GM19035 (cell line): ENCODE results near the gene SSH3.

Experiments used
- ATAC-seq: cut with Tn5 transposase; IDR thresholded peaks from one replicate; pipeline ENCODE4 v1.9.1; 2021; ENCODE audit not compliant: unreplicated experiment

The SSH3 gene

DNA sequence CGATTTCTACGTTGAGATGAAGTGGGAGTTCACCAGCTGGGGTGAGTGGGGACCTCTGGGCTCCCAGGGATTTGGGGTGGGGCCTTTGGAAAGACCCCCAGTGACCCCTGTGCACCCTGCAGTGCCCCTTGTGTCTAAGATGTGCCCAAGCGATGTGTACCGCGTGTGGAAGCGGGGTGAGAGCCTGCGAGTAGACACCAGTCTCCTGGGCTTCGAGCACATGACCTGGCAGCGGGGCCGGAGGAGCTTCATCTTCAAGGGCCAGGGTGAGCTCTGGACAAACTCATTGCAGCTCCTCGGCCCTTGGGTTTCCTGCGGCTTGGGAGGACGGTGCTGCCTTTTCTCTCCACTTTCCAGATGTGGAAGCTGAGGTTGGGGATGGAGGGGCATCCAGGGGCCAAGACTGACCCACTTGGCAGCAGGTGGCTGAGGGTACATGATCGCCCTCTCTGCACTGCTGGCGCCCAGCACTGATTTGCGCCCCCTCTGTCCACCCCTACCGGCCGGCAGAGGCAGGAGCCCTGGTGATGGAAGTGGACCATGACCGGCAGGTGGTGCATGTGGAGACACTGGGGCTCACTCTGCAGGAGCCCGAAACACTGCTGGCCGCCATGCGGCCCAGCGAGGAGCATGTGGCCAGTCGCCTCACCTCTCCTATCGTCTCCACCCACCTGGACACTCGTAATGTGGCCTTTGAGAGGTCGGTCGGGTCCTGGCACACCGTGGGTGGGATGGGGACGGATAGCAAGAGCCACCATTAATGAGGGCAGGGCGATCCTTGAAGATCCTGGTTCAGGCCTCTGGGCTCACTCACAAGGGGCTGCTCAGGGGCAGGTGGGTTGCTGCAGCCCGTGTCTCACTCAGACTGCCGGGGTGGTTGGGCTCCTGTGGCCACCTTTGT is 11.6 kb upstream of the SSH3 start:
- no peak for ATAC-seq

DNA sequence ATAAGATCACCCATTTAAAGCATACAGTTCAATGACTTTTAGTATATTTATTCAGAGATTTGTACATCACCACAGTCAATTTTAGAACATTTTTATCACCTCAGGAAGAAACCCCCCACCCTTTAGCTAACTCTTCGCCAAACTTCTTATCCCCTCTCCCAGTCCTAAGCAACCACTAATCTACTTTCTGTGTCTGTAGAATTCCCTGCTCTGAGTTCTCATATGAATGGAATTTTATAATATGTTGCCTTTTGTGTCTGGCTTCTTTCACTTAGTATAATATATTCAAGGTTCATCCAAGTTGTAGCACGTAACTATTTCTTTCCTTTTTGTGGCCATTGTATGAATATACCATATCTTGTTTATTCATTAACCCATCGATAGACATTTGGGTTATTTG is 10.7 kb upstream of the SSH3 start:
- no peak for ATAC-seq

DNA sequence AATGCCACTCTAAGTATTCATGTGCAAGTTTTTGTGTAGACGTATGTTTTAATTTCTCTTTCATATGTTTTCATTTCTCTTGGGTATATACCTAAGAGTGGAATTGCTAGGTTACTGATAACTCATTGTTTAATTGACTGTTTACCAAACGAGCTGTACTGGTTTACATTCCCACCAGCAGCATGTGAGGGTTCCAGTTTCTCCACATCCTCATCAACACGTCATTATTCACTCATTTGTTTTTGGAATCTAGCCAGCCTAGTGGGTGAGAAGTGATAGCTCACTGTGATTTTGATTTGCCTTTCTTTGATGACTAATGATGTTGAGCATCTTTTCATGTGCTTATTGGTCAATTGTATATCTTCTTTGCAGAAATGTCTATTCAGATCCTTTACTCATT is 10.2 kb upstream of the SSH3 start:
- ATAC-seq: no peak

DNA sequence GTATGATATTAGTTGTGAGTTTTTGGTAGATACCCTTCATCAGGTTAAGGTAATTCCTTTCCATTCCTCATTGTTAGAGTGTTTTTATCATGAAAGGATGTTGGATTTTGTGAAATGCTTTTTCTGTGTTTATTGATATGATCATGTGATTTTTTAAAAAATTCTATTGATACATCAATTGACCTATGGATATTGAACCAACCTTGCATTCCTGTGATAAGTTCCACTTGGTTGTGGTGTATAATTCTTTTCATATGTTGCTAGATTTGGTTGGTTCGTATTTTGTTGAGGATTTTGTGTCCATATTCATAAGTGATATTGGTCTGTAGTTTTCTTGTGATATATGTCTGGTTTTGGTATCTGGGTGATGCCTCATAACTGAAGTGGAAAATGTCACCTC is 7.5 kb upstream of the SSH3 start:
- ATAC-seq: no peak

DNA sequence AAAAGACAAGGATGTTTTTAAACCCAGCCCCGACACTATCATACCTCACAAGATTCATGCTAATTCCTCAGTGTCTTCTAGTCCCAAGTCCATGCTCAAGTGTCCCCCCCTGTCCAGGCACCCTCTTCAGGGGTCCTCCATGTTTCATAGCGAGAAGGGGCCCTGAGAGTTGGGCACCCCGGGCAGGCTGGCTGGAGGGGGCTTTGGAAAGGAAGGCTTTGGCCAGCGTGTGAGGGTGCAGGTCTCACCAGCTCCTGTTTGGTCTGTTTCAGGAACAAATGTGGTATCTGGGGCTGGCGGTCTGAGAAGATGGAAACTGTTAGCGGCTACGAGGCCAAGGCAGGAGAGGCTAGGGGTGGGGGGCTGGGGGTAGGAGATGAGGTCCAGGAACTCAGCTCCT is 4.5 kb upstream of the SSH3 start:
- ATAC-seq: no peak

DNA sequence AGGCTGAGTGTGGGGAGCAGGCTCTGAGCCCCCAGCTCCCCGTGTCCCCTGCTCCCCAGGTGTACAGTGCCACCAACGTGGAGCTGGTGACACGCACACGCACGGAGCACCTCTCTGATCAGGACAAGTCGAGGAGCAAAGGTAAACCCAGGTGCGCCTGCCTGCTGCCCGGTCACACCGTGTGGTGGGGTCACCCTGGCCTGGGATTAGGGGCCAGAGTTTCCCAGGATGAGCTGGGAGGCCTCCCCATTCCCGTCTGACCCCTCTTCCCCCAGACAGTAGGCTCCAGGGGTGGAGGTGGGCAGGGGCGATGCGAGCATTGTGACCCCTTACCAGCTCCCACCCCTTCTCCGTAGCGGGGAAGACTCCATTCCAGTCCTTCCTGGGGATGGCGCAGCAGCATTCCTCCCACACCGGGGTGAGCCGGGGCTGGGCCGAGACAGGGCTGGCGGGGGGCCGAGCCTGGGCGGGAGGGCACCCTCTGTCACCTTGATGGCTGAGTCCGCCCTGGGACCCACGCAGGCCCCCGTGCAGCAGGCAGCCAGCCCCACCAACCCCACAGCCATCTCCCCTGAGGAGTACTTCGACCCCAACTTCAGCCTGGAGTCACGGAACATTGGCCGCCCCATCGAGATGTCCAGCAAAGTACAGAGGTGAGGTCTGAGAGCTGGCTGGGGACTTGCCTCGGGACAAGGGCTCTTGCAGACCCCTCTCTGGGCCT is 3.7 kb upstream of the SSH3 start:
- ATAC-seq: no peak

DNA sequence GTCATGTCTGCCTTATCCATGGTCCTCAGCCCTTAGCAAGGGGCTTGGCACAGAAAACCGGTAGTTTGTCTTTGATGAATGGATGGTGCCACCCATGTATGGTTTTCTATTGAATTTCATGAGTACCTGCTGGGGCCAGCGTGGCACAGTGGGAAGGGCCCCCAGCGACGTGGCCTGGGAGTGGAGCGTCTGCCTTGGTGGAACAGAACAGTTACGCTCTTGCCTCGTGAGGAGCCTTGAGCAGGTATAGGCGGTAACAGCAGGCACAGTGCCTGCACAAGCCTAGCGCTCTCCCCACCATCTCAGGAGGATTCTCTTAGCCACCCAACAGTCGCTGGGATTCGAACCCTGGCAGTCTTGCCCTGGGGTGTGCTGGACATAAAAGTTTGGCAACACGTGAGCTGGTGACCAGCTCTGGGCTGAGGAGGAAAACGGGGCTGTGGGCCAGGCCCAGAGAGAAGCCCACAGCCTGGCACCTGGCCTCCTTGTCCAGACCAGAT is 3.0 kb upstream of the SSH3 start:
- no peak for ATAC-seq

DNA sequence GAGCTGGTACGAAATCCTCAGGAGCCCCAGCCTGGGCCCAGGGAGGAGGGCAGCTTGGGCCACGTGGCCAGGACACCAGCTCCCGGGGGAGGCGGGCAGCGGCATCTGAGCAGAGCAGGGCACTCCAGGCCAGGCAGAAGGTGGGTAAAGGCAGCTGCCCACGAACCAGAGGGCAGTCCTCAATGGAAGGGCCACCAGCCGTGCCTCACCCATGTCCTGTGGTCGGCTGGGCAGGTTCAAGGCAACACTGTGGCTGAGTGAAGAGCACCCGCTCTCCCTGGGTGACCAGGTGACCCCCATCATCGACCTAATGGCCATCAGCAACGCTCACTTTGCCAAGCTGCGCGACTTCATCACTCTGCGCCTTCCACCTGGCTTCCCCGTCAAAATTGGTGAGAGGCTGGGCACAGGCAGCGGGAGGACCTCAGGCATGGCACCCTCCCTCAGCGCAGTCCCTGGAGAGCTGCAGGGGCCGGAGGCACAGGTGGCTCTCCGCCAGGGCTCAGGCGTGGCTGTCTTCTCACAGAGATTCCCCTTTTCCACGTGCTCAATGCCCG is 2.5 kb upstream of the SSH3 start:
- ATAC-seq: no peak

DNA sequence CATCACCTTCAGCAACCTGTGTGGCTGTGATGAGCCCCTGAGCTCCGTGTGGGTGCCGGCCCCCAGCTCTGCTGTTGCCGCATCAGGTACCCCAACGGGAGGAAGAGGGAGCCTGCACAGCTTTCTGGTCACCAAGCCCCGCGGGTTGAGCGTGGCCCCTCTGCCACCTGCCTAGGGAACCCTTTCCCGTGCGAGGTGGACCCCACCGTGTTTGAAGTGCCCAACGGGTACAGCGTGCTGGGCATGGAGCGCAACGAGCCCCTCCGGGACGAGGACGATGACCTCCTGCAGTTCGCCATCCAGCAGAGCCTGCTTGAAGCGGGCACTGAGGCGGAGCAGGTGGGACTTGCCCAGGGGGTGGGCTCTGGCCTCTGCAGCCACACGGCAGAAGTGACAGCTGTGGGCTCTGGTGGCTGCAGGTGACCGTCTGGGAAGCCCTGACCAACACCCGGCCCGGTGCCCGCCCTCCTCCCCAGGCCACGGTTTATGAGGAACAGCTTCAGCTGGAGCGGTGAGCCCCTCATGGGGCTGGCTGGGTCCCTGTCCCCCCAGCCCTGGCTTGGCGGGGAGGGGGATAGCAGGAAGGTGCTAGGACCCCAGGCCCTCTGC is 1.9 kb upstream of the SSH3 start:
- ATAC-seq: no peak

DNA sequence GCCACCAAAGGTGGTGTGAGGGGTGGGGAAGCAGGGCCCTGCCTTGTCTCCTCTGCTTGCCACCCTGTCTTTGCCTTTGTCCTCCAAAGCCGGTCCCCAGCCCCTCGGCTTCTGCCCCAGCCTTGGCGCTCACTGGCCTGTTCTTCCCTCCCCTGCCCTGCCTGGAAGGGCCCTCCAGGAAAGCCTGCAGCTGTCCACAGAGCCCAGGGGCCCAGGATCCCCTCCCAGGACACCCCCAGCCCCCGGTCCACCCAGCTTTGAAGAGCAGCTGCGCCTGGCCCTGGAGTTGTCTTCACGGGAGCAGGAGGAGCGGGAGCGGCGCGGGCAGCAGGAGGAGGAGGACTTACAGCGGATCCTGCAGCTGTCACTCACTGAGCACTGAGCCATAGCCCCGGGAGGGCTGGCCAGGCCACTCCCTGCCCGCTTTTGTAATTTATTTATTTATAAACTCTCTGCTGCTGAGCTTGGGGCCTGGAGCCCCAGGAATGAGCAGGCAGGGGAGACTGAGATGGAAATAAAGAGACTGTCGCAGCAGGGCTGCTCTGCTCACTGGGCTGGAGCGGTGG is 1.3 kb upstream of the SSH3 start:
- no peak for ATAC-seq

DNA sequence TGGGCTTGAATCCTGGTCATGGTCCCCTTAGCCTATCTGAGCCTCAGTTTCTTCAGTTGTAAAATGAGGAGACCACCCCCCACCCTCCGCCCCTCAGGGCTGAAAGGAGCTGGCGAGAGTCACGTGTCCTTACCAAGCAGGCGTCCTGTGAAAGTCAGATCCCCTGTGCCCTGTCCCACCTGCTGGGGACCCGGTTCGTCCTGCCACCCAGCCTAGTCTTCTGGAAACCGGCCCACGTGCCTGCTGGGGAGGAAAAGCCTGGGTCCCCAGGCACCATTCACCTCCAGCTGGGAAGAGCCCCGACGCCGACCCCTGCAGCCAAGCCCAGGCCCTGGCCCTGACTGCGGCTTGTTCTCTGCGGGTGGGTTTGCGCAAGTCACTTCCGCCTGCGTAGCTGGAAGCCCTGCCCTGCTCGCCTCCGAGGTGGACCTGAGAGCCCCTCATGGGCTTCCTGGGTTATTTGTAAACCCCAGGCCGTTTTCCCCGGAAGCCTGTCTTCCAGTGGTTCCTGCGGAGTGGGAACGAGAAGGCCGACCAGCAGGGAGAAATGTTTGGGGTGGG is 679 bp upstream of the SSH3 start:
- ATAC-seq: no peak

DNA sequence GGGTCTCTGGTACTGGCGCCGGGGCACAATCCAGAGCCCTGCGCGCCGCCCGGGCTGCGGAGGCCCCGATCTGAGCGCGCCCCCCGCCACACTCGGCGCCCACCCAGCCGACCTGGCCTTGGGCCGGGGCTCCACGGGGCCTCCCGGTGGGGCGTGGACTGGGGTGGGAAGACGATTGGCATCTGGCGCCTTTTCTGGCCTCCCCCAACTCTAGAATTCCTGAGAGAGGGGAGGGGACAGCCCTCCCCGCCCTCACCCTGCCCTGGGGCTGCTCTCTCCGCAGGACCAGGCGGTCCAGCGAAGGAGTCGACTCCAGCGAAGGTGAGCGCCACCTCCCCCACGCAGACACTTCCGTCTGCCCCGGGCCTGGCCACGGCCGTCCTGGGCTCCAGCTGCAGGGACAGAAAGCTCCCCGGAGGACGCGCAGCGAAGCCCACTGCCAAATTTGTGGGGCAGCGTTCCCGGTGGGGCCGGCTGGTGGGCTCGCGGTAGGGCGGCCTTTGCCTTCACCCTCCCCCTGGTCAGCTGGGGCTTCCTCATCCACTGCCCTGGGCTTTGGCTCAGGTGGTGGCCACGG is 593 bp downstream of the SSH3 start:
- ATAC-seq: no peak

DNA sequence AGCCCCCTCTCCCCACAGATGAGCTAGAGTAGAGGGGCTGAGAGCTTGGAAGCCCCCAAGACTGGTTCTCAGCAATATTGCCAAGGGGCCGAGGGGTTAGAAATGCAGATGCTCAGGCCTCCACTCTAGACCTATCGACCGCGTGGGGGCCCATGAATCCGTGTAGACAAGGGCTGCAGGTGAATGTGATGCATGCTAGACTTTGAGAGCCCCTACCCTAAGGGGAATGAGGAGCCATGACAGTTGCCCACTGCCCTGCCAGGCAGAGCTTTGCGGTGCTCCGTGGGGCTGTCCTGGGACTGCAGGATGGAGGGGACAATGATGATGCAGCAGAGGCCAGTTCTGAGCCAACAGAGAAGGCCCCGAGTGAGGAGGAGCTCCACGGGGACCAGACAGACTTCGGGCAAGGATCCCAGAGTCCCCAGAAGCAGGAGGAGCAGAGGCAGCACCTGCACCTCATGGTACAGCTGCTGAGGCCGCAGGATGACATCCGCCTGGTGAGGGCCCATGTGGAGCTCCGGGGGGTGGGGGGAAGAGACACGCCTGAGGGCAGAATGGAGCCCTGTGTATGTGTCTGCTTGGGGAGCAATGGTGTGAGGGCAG is 1.3 kb downstream of the SSH3 start:
- ATAC-seq: no peak

DNA sequence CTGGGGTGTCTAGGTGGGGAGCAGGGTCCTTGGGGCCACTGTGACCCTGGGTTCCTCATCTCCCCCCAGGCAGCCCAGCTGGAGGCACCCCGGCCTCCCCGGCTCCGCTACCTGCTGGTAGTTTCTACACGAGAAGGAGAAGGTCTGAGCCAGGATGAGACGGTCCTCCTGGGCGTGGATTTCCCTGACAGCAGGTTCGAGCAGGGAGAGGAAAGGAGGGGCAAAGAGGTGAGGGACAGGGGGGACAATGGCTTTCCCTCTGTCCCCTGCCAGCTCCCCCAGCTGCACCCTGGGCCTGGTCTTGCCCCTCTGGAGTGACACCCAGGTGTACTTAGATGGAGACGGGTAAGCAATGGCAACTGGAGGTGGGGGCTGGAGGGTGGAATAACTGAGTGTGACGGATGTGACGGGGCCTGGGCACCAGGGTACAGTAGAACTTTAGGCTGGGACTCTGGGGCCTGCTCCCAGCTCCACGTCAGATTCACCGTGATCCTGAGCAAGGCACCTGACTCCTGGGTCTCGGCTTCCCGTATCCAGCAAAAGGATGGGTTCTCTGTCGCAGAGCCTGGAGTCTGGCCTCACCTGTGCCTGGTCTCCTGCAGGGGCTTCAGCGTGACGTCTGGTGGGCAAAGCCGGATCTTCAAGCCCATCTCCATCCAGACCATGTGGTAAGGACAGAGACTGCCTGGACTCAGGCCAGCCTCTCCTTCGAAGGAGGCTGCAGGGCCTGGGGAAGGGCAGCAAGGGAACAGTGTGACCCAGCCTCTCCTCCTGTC is 3.6 kb downstream of the SSH3 start:
- no peak for ATAC-seq

DNA sequence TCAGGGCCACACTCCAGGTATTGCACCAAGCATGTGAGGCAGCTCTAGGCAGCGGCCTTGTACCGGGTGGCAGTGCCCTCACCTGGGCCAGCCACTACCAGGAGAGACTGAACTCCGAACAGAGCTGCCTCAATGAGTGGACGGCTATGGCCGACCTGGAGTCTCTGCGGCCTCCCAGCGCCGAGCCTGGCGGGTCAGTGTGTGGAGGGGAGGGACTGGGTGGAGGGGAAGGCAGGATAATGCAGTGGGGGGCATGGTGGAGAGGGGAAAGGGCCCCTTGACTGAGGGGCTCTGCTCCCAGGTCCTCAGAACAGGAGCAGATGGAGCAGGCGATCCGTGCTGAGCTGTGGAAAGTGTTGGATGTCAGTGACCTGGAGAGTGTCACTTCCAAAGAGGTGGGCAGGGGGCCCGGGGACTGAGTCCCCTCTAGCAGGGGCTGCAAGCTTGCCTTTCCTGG is 4.2 kb downstream of the SSH3 start:
- ATAC-seq: no peak

DNA sequence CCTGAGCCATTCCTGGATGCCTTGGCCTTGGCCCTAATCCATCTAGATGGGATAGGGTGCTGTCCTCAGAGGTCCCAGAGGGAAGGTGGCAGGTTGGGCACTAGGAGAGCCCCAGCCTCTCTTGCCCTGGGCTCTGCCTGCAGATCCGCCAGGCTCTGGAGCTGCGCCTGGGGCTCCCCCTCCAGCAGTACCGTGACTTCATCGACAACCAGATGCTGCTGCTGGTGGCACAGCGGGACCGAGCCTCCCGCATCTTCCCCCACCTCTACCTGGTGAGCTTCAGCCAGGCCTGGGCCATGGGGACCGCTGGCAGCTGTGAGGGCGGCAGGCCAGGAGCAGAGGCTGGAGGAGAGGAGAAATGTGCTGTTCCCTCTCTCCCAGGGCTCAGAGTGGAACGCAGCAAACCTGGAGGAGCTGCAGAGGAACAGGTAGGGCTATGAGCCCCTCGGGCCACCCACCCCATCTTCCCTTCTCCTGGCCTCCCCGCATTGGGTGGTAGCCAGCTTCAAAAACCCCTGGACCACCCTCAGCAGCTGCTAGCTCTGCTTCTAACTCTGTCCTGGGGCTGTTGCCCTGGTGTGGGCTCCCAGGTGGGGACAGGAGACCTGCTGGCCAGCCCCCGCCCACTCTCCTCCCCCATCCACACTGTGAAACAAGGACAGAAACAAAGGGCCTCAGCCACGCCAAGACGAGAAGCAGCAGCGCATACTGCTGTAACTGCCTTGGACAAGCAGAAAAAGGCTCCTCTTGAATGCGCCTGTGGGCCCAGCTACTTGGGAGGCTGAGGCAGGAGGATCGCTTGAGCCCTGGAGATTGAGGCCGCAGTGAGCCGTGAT is 4.9 kb downstream of the SSH3 start:
- ATAC-seq: no peak

DNA sequence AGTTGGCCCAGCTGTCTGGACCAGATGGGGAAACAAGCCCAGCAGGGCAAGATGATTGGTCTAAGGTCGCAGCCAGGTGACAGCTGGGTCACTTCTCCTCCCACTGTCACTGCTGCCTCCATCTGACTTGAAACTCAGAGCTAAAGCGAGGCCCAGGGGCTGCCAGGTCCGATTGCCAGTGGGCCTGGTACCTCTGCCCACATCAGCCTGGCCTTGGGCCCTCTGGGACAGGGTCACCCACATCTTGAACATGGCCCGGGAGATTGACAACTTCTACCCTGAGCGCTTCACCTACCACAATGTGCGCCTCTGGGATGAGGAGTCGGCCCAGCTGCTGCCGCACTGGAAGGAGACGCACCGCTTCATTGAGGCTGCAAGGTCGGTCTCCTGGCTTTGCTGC is 5.8 kb downstream of the SSH3 start:
- ATAC-seq: no peak

DNA sequence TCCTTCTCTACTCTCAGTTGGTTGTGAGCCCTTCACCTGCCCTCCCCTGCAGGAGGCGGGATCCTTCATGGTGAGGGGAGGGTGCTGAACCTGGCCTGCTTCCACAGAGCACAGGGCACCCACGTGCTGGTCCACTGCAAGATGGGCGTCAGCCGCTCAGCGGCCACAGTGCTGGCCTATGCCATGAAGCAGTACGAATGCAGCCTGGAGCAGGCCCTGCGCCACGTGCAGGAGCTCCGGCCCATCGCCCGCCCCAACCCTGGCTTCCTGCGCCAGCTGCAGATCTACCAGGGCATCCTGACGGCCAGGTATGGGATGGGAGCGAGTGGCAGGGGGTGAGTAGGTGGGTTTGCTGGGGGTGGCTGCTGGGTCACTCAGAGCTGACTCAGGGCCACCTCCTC is 6.3 kb downstream of the SSH3 start:
- no peak for ATAC-seq
